Retinal pigment epithelial cell (primary cell): ENCODE results near the gene PHGDH.

Experiments
- DNase-seq: peaks from one replicate; pipeline ENCODE4 v3.0.0-alpha.2; 2010; ENCODE audit warnings: low read depth
- H3K4me3 ChIP-seq: 2 replicates; pipeline ENCODE4 v1.5.1; 2011; ENCODE audit warnings: mild to moderate bottlenecking, low read length, control low read depth, moderate library complexity
- TF ChIP-seq, protein P1 (sequence below): conservative IDR thresholded peaks from 2 replicates; pipeline ENCODE4 v1.5.1; 2011; ENCODE audit warnings: low read depth, low read length, control low read depth, inconsistent platforms

PHGDH gene

GRCh38 chr1:119762409-119762808 is 50.7 kb downstream of the PHGDH start:
- no peak overlapping the region for H3K4me3 ChIP-seq
- no peak for DNase-seq
- TF ChIP-seq, protein P1, sequence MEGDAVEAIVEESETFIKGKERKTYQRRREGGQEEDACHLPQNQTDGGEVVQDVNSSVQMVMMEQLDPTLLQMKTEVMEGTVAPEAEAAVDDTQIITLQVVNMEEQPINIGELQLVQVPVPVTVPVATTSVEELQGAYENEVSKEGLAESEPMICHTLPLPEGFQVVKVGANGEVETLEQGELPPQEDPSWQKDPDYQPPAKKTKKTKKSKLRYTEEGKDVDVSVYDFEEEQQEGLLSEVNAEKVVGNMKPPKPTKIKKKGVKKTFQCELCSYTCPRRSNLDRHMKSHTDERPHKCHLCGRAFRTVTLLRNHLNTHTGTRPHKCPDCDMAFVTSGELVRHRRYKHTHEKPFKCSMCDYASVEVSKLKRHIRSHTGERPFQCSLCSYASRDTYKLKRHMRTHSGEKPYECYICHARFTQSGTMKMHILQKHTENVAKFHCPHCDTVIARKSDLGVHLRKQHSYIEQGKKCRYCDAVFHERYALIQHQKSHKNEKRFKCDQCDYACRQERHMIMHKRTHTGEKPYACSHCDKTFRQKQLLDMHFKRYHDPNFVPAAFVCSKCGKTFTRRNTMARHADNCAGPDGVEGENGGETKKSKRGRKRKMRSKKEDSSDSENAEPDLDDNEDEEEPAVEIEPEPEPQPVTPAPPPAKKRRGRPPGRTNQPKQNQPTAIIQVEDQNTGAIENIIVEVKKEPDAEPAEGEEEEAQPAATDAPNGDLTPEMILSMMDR = no peak

DNA sequence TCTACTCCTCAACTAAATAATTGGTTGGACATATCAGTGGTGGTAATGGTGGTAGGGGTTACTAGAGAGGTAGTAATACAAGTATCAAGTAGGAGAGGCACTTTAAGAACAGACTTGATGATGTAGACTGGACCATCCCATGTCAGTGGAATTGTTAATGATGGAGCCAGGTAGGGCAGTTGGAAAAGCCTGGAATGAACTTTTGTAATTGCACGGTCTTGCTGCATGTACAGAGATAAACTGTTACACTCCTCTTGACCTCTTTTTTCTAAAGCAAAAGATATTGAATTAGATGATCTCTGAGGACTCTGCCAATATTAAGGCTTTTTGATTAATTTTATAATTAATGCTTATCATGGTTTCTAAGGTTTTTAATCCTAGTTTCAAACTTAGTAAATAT is 51.2 kb downstream of the PHGDH start:
- H3K4me3 ChIP-seq = no peak overlapping the region
- TF ChIP-seq, protein P1 = no peak
- no peak for DNase-seq

DNA sequence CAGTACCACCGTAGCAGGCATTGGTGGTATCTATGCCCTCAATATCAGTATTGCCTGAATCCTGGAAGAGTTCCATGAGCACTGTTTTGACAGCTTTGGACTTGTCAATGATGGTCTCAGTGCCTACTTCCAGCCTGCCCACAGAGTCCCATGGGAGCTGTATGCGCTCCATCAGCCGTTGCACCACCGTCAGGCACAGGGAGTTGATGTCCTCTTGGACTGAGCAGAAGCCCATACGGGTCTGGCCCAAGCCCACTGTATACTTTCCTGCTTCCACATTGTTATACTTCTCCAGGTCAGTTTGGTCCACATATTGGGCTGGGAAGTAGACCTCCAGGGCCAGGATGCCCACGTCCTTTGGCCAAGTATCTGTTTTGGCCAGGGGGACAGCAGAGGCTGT is 52.5 kb downstream of the PHGDH start:
- no peak overlapping the region for H3K4me3 ChIP-seq
- TF ChIP-seq, protein P1 = no peak
- no peak for DNase-seq

- no peak for DNase-seq
- TF ChIP-seq, protein P1 = no peak
- H3K4me3 ChIP-seq = no peak overlapping the region
Observed at GRCh38 chr1:119766374-119766794, 54.6 kb downstream of the PHGDH start.

- no peak overlapping the region for H3K4me3 ChIP-seq
- TF ChIP-seq, protein P1 = no peak
- DNase-seq = peak; percentile 73
Observed at GRCh38 chr1:119767486-119767885, 55.8 kb downstream of the PHGDH start.

- H3K4me3 ChIP-seq = no peak within 1 kb of the TSS
- DNase-seq = no peak
- TF ChIP-seq, protein P1 = no peak
Observed at GRCh38 chr1:119768778-119769177, 57.0 kb downstream of the PHGDH start, which contains the start of gene HMGCS2. TSS of gene HMGCS2 (minus strand) at chr1:119768905. CDS start at chr1:119768844, 61 bp downstream.

- TF ChIP-seq, protein P1 = no peak
- no peak for DNase-seq
- H3K4me3 ChIP-seq = no peak overlapping the region
Observed at GRCh38 chr1:119771016-119771415, 59.3 kb downstream of the PHGDH start.
